Progenitor cell of endocrine pancreas (in vitro differentiated cells): ENCODE data around the gene RSF1. TPM values are rescaled to one million over a fixed set of nuclear protein-coding genes. Genes with fewer than 3 reads are reported as not detected.

Experiments
- DNase-seq: peaks from one replicate; pipeline ENCODE4 v3.0.0; 2021; ENCODE audit warnings: low spot score; ENCODE audit not compliant: unreplicated experiment
- H3K27ac Mint-ChIP-seq: 2 replicates; pipeline ENCODE4 v1.8.0; 2021; ENCODE audit warnings: mild to moderate bottlenecking, moderate library complexity, mixed read lengths
- H3K27me3 Mint-ChIP-seq: 2 replicates; pipeline ENCODE4 v1.8.0; 2021; ENCODE audit warnings: mixed read lengths
- H3K36me3 Mint-ChIP-seq: 2 replicates; pipeline ENCODE4 v1.8.0; 2022; ENCODE audit warnings: mixed read lengths; ENCODE audit not compliant: insufficient read depth
- H3K4me1 Mint-ChIP-seq: 2 replicates; pipeline ENCODE4 v1.8.0; 2021; ENCODE audit warnings: low read depth, mixed read lengths
- H3K4me3 Mint-ChIP-seq: 2 replicates; pipeline ENCODE4 v1.8.0; 2021; ENCODE audit warnings: low read depth, mild to moderate bottlenecking, moderate library complexity, mixed read lengths
- H3K9me3 Mint-ChIP-seq: 2 replicates; pipeline ENCODE4 v1.8.0; 2021; ENCODE audit warnings: low read depth, mixed read lengths
- total RNA-seq: library from RNA; stranded (reverse); gene quantifications from 2 replicates; pipeline ENCODE4 v1.2.1, GENCODE V29; 2021
- TF ChIP-seq, protein P1 (sequence below): fragments of 200-600 bp; sonication (generic); IDR thresholded peaks from one replicate; pipeline ENCODE4 v1.5.0; 2021; ENCODE audit warnings: antibody characterized with exemption, mild to moderate bottlenecking; ENCODE audit not compliant: unreplicated experiment

Gene RSF1
- total RNA-seq, 1 donor from 2014 or later = 88.0 TPM

GRCh38 chr11:77705195-77705875 is 115.2 kb downstream of the RSF1 start:
- no peaks in the 10 kb centered on the region for H3K9me3 Mint-ChIP-seq
- no peaks in the 10 kb centered on the region for H3K27me3 Mint-ChIP-seq
- H3K36me3 Mint-ChIP-seq = peaks cover 21% of the 10 kb centered on the region
- no peak for DNase-seq
- H3K4me1 Mint-ChIP-seq = no peaks in the 10 kb centered on the region
- no peak overlapping the region for H3K4me3 Mint-ChIP-seq
- TF ChIP-seq, protein P1, sequence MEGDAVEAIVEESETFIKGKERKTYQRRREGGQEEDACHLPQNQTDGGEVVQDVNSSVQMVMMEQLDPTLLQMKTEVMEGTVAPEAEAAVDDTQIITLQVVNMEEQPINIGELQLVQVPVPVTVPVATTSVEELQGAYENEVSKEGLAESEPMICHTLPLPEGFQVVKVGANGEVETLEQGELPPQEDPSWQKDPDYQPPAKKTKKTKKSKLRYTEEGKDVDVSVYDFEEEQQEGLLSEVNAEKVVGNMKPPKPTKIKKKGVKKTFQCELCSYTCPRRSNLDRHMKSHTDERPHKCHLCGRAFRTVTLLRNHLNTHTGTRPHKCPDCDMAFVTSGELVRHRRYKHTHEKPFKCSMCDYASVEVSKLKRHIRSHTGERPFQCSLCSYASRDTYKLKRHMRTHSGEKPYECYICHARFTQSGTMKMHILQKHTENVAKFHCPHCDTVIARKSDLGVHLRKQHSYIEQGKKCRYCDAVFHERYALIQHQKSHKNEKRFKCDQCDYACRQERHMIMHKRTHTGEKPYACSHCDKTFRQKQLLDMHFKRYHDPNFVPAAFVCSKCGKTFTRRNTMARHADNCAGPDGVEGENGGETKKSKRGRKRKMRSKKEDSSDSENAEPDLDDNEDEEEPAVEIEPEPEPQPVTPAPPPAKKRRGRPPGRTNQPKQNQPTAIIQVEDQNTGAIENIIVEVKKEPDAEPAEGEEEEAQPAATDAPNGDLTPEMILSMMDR = no peak
- no peak overlapping the region for H3K27ac Mint-ChIP-seq

GRCh38 chr11:77704029-77704428 is 116.5 kb downstream of the RSF1 start:
- no peaks in the 10 kb centered on the region for H3K27me3 Mint-ChIP-seq
- no peak overlapping the region for H3K4me3 Mint-ChIP-seq
- H3K27ac Mint-ChIP-seq = no peak overlapping the region
- H3K4me1 Mint-ChIP-seq = no peaks in the 10 kb centered on the region
- peaks cover 21% of the 10 kb centered on the region for H3K36me3 Mint-ChIP-seq
- no peaks in the 10 kb centered on the region for H3K9me3 Mint-ChIP-seq
- TF ChIP-seq, protein P1 = no peak
- DNase-seq = no peak

DNA sequence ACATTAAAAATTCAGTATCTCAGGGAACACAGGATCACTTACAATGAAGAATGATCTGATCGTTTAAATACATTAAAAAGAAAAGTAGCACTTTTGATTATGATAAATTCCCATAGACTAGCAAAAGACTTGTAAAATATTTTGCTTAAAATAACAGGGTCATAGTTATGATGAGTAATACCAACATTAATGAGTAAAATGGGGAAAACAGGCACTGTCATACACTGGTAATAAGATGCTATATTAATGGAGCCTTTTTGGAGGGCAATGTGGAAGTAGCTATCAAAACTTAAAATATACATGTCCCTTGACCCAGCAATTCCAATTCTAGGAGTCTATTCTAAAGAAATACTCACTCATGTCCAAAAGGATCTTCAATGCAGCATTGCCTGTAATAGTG is 121.1 kb downstream of the RSF1 start:
- no peak overlapping the region for H3K4me3 Mint-ChIP-seq
- no peak for DNase-seq
- H3K27me3 Mint-ChIP-seq = no peaks in the 10 kb centered on the region
- H3K9me3 Mint-ChIP-seq = no peaks in the 10 kb centered on the region
- H3K4me1 Mint-ChIP-seq = no peaks in the 10 kb centered on the region
- TF ChIP-seq, protein P1 = no peak
- no peak overlapping the region for H3K27ac Mint-ChIP-seq
- peaks cover 39% of the 10 kb centered on the region for H3K36me3 Mint-ChIP-seq

GRCh38 chr11:77698896-77699295 is 121.6 kb downstream of the RSF1 start:
- Mint-ChIP-seq H3K27me3 (no peaks in the 10 kb centered on the region), H3K36me3 (peaks cover 37% of the 10 kb centered on the region), H3K4me1 (no peaks in the 10 kb centered on the region), H3K4me3 (no peak overlapping the region), H3K27ac (no peak overlapping the region), H3K9me3 (no peaks in the 10 kb centered on the region)
- no peak for DNase-seq
- TF ChIP-seq, protein P1 = no peak

DNA sequence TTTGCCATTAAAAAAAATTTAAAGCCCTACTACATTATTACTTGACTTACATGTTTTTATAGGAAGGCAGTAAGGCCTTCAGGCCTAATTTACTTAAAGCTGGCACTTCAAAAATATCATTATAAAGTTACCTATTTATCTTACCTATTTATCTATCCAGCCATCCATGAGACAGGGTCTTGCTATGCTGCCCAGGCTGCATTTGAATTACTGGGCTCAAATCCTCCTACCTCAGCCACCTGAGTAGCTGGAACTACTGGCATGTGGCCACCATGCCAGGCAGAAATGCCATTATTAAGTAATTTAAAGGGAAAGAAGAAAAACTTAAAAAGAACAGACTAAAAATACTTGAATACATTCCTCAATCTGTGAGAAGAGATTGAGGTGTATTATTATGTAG is 122.7 kb downstream of the RSF1 start:
- Mint-ChIP-seq H3K4me3 (no peak overlapping the region), H3K4me1 (no peaks in the 10 kb centered on the region), H3K36me3 (peaks cover 42% of the 10 kb centered on the region), H3K27me3 (no peaks in the 10 kb centered on the region), H3K27ac (no peak overlapping the region), H3K9me3 (no peaks in the 10 kb centered on the region)
- DNase-seq = no peak
- TF ChIP-seq, protein P1 = no peak
